ENCODE data around the gene LAMTOR4. TPM values are rescaled to one million over a fixed set of nuclear protein-coding genes. Genes with fewer than 3 reads are reported as not detected.

Gene LAMTOR4
- total and polyA plus RNA-seq, 2 of the 13 experiments (the other 11 are each of a cell fraction or from before 2014, with no cell fraction given) = 115 to 118 TPM

DNA sequence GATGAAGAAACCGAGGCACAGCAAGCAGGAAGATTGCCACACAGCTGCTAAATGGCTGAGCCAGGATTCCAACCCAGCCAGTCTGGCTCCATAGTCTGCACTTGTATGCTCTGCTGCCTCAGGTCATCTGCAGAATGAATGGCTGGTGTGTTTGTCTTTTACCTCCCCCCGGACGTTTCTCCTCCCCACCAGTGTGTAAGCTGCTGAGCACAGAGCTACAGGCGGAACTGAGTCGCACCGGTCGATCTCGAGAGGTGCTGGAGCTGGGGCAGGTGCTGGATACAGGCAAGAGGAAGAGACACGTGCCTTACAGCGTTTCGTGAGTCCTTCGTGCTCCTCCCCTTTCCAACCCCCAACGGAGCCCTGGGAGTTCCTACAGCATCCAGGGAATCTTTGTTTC is 26.7 kb upstream of the LAMTOR4 start (continued):
- TF ChIP-seq, protein P1, sequence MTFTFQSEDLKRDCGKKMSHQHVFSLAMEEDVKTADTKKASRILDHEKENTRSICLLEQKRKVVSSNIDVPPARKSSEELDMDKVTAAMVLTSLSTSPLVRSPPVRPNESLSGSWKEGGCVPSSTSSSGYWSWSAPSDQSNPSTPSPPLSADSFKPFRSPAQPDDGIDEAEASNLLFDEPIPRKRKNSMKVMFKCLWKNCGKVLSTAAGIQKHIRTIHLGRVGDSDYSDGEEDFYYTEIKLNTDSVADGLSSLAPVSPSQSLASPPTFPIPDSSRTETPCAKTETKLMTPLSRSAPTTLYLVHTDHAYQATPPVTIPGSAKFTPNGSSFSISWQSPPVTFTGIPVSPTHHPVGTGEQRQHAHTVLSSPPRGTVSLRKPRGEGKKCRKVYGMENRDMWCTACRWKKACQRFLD (CRISPR knock-in tag; IDR thresholded peaks at IDR 0.05; ENCODE audit: borderline replicate concordance) = no peak
- TF ChIP-seq, protein P2, sequence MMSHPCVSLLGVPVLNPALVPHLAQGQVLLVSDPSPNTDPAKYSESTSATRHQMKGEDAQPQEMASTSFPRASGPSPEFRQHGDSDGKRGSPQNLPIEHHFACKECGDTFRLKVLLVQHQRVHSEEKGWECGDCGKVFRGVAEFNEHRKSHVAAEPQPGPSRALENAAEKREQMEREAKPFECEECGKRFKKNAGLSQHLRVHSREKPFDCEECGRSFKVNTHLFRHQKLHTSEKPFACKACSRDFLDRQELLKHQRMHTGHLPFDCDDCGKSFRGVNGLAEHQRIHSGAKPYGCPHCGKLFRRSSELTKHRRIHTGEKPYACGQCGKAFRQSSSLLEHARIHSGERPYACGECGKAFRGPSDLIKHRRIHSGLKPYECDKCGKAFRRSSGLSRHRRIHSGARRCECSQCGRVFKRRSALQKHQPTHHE (CRISPR knock-in tag; IDR thresholded peaks at IDR 0.05; ENCODE audit: borderline replicate concordance) = no peak
- TF ChIP-seq RORA (CRISPR knock-in tag; IDR thresholded peaks at IDR 0.05) = no peak
- TF ChIP-seq KDM6A (CRISPR knock-in tag; IDR thresholded peaks at IDR 0.05; ENCODE audit: low read depth) = no peak
- TF ChIP-seq ZNF12 (CRISPR knock-in tag; IDR thresholded peaks at IDR 0.05) = 0 out of 2 replicates have a peak, but pooled peaks have one; percentile 25
- 0 out of 2 replicates have a peak, but pooled peaks have one; percentile 52 for TF ChIP-seq TGIF2 (CRISPR knock-in tag; IDR thresholded peaks at IDR 0.05)
- TF ChIP-seq, protein P3, sequence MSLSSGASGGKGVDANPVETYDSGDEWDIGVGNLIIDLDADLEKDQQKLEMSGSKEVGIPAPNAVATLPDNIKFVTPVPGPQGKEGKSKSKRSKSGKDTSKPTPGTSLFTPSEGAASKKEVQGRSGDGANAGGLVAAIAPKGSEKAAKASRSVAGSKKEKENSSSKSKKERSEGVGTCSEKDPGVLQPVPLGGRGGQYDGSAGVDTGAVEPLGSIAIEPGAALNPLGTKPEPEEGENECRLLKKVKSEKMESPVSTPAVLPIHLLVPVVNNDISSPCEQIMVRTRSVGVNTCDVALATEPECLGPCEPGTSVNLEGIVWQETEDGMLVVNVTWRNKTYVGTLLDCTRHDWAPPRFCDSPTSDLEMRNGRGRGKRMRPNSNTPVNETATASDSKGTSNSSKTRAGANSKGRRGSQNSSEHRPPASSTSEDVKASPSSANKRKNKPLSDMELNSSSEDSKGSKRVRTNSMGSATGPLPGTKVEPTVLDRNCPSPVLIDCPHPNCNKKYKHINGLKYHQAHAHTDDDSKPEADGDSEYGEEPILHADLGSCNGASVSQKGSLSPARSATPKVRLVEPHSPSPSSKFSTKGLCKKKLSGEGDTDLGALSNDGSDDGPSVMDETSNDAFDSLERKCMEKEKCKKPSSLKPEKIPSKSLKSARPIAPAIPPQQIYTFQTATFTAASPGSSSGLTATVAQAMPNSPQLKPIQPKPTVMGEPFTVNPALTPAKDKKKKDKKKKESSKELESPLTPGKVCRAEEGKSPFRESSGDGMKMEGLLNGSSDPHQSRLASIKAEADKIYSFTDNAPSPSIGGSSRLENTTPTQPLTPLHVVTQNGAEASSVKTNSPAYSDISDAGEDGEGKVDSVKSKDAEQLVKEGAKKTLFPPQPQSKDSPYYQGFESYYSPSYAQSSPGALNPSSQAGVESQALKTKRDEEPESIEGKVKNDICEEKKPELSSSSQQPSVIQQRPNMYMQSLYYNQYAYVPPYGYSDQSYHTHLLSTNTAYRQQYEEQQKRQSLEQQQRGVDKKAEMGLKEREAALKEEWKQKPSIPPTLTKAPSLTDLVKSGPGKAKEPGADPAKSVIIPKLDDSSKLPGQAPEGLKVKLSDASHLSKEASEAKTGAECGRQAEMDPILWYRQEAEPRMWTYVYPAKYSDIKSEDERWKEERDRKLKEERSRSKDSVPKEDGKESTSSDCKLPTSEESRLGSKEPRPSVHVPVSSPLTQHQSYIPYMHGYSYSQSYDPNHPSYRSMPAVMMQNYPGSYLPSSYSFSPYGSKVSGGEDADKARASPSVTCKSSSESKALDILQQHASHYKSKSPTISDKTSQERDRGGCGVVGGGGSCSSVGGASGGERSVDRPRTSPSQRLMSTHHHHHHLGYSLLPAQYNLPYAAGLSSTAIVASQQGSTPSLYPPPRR (CRISPR knock-in tag; IDR thresholded peaks at IDR 0.05; ENCODE audit: borderline replicate concordance) = peak; percentile 55
- TF ChIP-seq, protein P4, sequence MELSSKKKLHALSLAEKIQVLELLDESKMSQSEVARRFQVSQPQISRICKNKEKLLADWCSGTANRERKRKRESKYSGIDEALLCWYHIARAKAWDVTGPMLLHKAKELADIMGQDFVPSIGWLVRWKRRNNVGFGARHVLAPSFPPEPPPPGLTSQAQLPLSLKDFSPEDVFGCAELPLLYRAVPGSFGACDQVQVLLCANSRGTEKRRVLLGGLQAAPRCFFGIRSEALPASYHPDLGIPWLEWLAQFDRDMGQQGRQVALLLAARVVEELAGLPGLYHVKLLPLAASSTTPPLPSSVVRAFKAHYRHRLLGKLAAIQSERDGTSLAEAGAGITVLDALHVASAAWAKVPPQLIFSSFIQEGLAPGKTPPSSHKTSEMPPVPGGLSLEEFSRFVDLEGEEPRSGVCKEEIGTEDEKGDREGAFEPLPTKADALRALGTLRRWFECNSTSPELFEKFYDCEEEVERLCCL (CRISPR knock-in tag; IDR thresholded peaks at IDR 0.05; ENCODE audit: borderline replicate concordance) = no peak
- TF ChIP-seq ZBTB7A (CRISPR knock-in tag; IDR thresholded peaks at IDR 0.05) = no peak
- no peak for TF ChIP-seq FOXP1 (IDR thresholded peaks at IDR 0.05)
- no peak for TF ChIP-seq FOXP1 (CRISPR knock-in tag; IDR thresholded peaks at IDR 0.05)
- TF ChIP-seq FOXO1 (CRISPR knock-in tag; IDR thresholded peaks at IDR 0.05) = no peak
- no peak for TF ChIP-seq KDM3A (CRISPR knock-in tag; IDR thresholded peaks at IDR 0.05; ENCODE audit: low read depth)
- peak; percentile 55; the same call in 1 of the 2 replicates for TF ChIP-seq IRF2 (CRISPR knock-in tag; IDR thresholded peaks at IDR 0.05)
- TF ChIP-seq, protein P5, sequence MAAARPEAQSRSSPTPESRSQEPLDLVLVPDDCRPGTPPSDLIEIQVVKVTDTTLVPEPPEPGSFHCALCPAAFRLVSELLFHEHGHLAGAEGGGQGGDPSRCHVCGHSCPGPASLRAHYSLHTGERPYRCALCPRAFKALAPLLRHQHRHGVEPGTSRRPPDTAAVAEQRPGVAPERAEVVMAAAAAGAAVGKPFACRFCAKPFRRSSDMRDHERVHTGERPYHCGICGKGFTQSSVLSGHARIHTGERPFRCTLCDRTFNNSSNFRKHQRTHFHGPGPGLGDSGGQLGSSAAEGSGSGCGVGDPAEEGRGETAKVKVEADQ (CRISPR knock-in tag; IDR thresholded peaks at IDR 0.05; ENCODE audit: borderline replicate concordance) = no peak
- TF ChIP-seq ELF3 (CRISPR knock-in tag; IDR thresholded peaks at IDR 0.05) = peak; percentile 84
- no peak for TF ChIP-seq ZNF496 (CRISPR knock-in tag; IDR thresholded peaks at IDR 0.05; ENCODE audit: insufficient replicate concordance)
- peak; percentile 87 for TF ChIP-seq ZNF772 (CRISPR knock-in tag; IDR thresholded peaks at IDR 0.05)
- TF ChIP-seq, protein P6, sequence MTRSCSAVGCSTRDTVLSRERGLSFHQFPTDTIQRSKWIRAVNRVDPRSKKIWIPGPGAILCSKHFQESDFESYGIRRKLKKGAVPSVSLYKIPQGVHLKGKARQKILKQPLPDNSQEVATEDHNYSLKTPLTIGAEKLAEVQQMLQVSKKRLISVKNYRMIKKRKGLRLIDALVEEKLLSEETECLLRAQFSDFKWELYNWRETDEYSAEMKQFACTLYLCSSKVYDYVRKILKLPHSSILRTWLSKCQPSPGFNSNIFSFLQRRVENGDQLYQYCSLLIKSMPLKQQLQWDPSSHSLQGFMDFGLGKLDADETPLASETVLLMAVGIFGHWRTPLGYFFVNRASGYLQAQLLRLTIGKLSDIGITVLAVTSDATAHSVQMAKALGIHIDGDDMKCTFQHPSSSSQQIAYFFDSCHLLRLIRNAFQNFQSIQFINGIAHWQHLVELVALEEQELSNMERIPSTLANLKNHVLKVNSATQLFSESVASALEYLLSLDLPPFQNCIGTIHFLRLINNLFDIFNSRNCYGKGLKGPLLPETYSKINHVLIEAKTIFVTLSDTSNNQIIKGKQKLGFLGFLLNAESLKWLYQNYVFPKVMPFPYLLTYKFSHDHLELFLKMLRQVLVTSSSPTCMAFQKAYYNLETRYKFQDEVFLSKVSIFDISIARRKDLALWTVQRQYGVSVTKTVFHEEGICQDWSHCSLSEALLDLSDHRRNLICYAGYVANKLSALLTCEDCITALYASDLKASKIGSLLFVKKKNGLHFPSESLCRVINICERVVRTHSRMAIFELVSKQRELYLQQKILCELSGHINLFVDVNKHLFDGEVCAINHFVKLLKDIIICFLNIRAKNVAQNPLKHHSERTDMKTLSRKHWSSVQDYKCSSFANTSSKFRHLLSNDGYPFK (CRISPR knock-in tag; IDR thresholded peaks at IDR 0.05; ENCODE audit: borderline replicate concordance) = peak; percentile 73; the same call in 1 of the 2 replicates
